DMS79 (cell line): ENCODE data around the gene NTM.
A peak's percentile ranks its signal among the peaks of the same experiment; 100 is the strongest.

ENCODE experiments used
- DNase-seq: peaks from one replicate; lab custom pipeline; 2025; lab: John Stamatoyannopoulos, UW

NTM gene

GRCh38 chr11:131867457-131868257 lies 497.2 kb downstream of the NTM start:
- peak; percentile 10 for DNase-seq

GRCh38 chr11:131868629-131869507 lies 498.5 kb downstream of the NTM start:
- DNase-seq = no peak

GRCh38 chr11:131870305-131870704 lies 499.9 kb downstream of the NTM start:
- DNase-seq = no peak

- no peak for DNase-seq
Observed at GRCh38 chr11:131871006-131871405, 500.6 kb downstream of the NTM start.

GRCh38 chr11:131874070-131874469 lies 503.7 kb downstream of the NTM start:
- no peak for DNase-seq

- DNase-seq = no peak
Observed at GRCh38 chr11:131875611-131876010, 505.2 kb downstream of the NTM start.

- no peak for DNase-seq
Observed at GRCh38 chr11:131877246-131877942, 507.0 kb downstream of the NTM start.

- DNase-seq = no peak
Observed at GRCh38 chr11:131880316-131880715, 509.9 kb downstream of the NTM start.

- DNase-seq = no peak
Observed at GRCh38 chr11:131880976-131881375, 510.6 kb downstream of the NTM start.

- no peak for DNase-seq
Observed at GRCh38 chr11:131883332-131883731, 512.9 kb downstream of the NTM start.

- DNase-seq = no peak
Observed at GRCh38 chr11:131884461-131885073, 514.2 kb downstream of the NTM start.

- DNase-seq = no peak
Observed at GRCh38 chr11:131885431-131885830, 515.0 kb downstream of the NTM start.

GRCh38 chr11:131886201-131886600 lies 515.8 kb downstream of the NTM start:
- DNase-seq = no peak

GRCh38 chr11:131888230-131888855 lies 517.9 kb downstream of the NTM start:
- DNase-seq = no peak

GRCh38 chr11:131889146-131889577 lies 518.7 kb downstream of the NTM start:
- DNase-seq = no peak

GRCh38 chr11:131889760-131890581 lies 519.6 kb downstream of the NTM start:
- DNase-seq = no peak

GRCh38 chr11:131893103-131893890 lies 522.9 kb downstream of the NTM start:
- DNase-seq = no peak

- DNase-seq = no peak
Observed at GRCh38 chr11:131893988-131894387, 523.6 kb downstream of the NTM start.

- no peak for DNase-seq
Observed at GRCh38 chr11:131894615-131895544, 524.5 kb downstream of the NTM start.
